Testis (tissue), 2 donors: ENCODE data around the gene AQP3.
"Not testable (repeated sequence)": the region's sequence is repeated elsewhere in the genome, so short reads cannot be mapped to it uniquely, and the experiment has no call there.

Source experiments
- CTCF ChIP-seq, 3 experiments: fragments of 450-650 bp in 2 of 3; fragments of 200-600 bp in 1 of 3; sonication (generic) in 1 of 3; IDR thresholded peaks; one replicate each; pipeline ENCODE4 v1.5.1; 2016 to 2019; ENCODE audit warnings: antibody characterized with exemption in 3 of 3, mild to moderate bottlenecking in 2 of 3, moderate library complexity in 1 of 3
- POLR2A ChIP-seq: fragments of 450-650 bp; IDR thresholded peaks from one replicate; pipeline ENCODE4 v1.6.1; 2017; ENCODE audit warnings: antibody characterized with exemption, mild to moderate bottlenecking, moderate library complexity

DNA sequence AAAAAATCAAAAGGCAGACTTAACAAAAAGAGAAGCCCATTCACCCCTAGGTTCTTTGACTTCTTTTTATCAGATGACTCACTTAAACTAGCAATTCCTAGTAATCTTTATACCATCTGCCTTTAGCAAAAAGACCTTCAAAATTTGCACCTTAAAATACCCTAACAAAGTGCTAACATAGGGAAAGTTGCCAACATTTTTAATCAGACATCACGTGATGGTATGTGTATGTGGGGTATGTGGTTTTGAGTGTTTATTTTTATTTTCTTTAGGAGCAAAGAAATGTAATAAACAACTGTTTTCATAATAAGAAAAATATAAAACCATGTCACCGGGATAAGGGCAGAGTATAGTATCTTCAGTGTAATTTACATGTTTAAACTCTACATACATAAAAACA, 46.4 kb upstream of the AQP3 start:
- TF ChIP-seq CTCF (IDR thresholded peaks at IDR 0.05); POLR2A: not testable (repeated sequence)
